ENCODE results near the gene RPS6KA2.

DNA sequence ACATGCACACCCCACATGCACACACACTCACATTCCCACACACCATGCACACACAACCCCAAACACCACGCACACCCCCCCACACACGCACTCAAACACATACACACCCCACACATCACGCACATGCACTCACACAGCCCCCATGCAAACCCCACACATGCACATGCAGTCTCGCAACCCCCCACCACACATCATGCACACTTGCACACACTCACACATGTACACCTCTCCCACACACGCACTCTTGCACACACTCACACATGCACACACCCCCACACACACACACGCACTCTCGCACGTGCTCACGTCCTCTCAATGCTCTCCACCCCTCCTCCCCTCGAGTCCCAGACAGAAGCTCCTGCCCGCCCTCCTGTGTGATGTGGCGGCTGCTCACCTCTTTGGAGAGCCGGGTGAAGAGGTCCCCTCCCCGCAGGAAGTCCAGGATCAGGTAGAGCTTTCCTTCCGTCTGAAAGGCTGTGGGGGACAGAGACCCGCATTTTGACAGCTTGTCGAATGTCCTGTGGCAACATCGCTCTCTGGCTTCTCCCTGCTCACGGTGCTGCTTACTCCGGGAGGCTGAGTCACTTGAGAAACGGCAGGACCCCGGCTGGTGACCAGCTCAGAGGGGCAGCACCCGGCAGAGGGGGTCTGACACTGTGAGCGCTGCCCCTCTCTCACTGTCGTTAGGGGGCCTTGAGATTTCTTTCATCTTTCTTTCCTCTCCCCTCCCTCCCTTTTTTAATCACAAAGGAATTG lies 119.1 kb downstream of the RPS6KA2 start:
- TF ChIP-seq ZFX (IDR thresholded peaks at IDR 0.05): no peak
- TF ChIP-seq, protein P1, sequence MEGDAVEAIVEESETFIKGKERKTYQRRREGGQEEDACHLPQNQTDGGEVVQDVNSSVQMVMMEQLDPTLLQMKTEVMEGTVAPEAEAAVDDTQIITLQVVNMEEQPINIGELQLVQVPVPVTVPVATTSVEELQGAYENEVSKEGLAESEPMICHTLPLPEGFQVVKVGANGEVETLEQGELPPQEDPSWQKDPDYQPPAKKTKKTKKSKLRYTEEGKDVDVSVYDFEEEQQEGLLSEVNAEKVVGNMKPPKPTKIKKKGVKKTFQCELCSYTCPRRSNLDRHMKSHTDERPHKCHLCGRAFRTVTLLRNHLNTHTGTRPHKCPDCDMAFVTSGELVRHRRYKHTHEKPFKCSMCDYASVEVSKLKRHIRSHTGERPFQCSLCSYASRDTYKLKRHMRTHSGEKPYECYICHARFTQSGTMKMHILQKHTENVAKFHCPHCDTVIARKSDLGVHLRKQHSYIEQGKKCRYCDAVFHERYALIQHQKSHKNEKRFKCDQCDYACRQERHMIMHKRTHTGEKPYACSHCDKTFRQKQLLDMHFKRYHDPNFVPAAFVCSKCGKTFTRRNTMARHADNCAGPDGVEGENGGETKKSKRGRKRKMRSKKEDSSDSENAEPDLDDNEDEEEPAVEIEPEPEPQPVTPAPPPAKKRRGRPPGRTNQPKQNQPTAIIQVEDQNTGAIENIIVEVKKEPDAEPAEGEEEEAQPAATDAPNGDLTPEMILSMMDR (conservative IDR thresholded peaks at IDR 0.05): no peak

Measured in C4-2B (cell line).